GM12864 (cell line): ENCODE data around the gene PKNOX1.
"Not testable (repeated sequence)": the region's sequence is repeated elsewhere in the genome, so short reads cannot be mapped to it uniquely, and the experiment has no call there.

Experiments
- DNase-seq: peaks from one replicate; pipeline ENCODE4 v3.0.0-alpha.2; 2011; ENCODE audit warnings: low read depth
- H3K4me3 ChIP-seq: 2 replicates; pipeline ENCODE4 v1.5.1; 2011; ENCODE audit warnings: mild to moderate bottlenecking, low read depth, low read length, control low read depth
- TF ChIP-seq, protein P1 (sequence below): IDR thresholded peaks from 2 replicates; pipeline ENCODE4 v1.5.1; 2011; ENCODE audit warnings: low read depth, mild to moderate bottlenecking, moderate library complexity, low read length, control low read depth, inconsistent platforms; ENCODE audit errors: missing control alignments

The PKNOX1 gene

GRCh38 chr21:43001316-43001715, 27.0 kb downstream of the PKNOX1 start:
- no peak overlapping the region for H3K4me3 ChIP-seq
- TF ChIP-seq, protein P1, sequence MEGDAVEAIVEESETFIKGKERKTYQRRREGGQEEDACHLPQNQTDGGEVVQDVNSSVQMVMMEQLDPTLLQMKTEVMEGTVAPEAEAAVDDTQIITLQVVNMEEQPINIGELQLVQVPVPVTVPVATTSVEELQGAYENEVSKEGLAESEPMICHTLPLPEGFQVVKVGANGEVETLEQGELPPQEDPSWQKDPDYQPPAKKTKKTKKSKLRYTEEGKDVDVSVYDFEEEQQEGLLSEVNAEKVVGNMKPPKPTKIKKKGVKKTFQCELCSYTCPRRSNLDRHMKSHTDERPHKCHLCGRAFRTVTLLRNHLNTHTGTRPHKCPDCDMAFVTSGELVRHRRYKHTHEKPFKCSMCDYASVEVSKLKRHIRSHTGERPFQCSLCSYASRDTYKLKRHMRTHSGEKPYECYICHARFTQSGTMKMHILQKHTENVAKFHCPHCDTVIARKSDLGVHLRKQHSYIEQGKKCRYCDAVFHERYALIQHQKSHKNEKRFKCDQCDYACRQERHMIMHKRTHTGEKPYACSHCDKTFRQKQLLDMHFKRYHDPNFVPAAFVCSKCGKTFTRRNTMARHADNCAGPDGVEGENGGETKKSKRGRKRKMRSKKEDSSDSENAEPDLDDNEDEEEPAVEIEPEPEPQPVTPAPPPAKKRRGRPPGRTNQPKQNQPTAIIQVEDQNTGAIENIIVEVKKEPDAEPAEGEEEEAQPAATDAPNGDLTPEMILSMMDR = no peak
- no peak for DNase-seq

DNA sequence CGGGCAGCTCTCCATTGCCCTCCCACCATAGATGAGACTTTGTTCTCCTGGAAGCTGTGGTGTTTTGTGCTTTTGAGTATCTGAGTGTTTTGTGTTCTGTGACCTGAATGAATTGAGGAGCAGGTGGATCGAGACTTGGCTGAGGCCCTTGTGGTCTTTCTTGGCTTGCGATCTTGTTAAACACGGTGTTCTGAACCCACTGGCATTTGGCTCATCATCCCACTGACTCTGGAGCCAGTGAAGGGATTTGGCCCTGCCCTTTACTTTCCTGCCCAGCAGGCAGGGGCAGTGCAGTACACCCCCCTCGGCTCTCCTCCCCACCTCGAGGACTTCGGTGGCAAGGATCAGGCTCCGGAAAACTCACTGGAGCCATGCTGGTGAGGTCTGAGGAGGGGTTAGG, 30.6 kb downstream of the PKNOX1 start:
- TF ChIP-seq, protein P1 = no peak
- no peak overlapping the region for H3K4me3 ChIP-seq
- no peak for DNase-seq

GRCh38 chr21:43005635-43006034, 31.3 kb downstream of the PKNOX1 start:
- no peak overlapping the region for H3K4me3 ChIP-seq
- TF ChIP-seq, protein P1 = no peak
- DNase-seq = no peak

DNA sequence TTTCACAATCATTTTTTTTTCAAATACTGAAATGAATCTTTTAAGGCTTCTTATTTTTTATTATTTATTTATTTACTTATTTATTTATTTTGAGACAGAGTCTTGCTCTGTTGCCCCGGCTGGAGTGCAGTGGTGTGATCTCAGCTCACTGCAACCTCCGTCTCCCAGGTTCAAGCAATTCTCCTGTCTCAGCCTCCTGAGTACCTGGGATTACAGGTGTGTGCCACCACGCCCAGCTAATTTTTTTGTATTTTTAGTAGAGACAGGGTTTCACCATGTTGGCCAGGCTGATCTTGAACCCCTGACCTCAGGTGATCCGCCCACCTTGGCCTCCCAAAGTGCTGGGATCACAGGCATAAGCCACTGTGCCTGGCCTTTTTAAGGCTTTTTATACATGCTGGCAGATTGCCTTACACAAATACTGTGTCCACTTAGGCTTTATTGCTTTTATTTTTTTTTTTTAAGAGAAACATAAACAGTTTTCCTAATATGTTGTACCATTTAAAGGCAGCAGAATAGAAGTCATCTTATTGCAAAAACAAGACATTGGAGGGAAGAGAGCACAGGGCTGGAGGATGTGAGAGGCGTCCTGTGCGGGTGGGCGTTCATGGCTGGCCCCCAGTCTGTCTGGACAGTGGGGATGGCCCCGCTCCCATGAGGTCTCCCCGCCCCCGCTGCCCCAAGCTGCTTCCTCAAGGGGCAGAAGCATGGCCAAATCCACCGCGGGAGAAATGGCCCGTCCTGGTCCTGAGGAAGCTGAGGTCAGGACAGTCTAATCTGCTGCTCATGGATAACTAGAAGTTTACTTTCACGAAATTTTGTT, 31.9 kb downstream of the PKNOX1 start:
- not testable (repeated sequence) for H3K4me3 ChIP-seq, DNase-seq

GRCh38 chr21:43006874-43007208, 32.5 kb downstream of the PKNOX1 start:
- no peak for DNase-seq
- TF ChIP-seq, protein P1 = no peak
- no peak overlapping the region for H3K4me3 ChIP-seq

- H3K4me3 ChIP-seq = no peak overlapping the region
- no peak for DNase-seq
- TF ChIP-seq, protein P1 = no peak
Measured at GRCh38 chr21:43012596-43012995, 38.2 kb downstream of the PKNOX1 start.

GRCh38 chr21:43015906-43016540, 41.7 kb downstream of the PKNOX1 start:
- no peak overlapping the region for H3K4me3 ChIP-seq
- no peak for DNase-seq
- TF ChIP-seq, protein P1 = no peak
